GM12878 (cell line): ENCODE data around the gene ZC3H10. TPM values are rescaled to one million over a fixed set of nuclear protein-coding genes. Genes with fewer than 3 reads are reported as not detected.

Experiments used
- BCL11A ChIP-seq: IDR thresholded peaks from 2 replicates; pipeline ENCODE4 v1.6.1; 2011; ENCODE audit warnings: low read depth, low read length
- CBFB ChIP-seq: IDR thresholded peaks from 2 replicates; pipeline ENCODE4 v1.6.1; 2016; ENCODE audit warnings: antibody characterized with exemption, low read depth
- CTCF ChIP-seq, 3 experiments: IDR thresholded peaks in 2 of 3; conservative IDR thresholded peaks in 1 of 3; 2 replicates each; pipeline ENCODE4 v1.5.1; 2011; ENCODE audit warnings: low read depth in 3 of 3, low read length in 3 of 3, mild to moderate bottlenecking in 3 of 3, control low read depth in 2 of 3, moderate library complexity in 2 of 3, inconsistent platforms in 1 of 3, mixed read lengths in 1 of 3; ENCODE audit not compliant: control insufficient read depth in 2 of 3, insufficient read depth in 1 of 3; ENCODE audit errors: extremely low read depth in 1 of 3
- DPF2 ChIP-seq: fragments of 450-650 bp; IDR thresholded peaks from 2 replicates; pipeline ENCODE4 v1.6.1; 2017; ENCODE audit warnings: mild to moderate bottlenecking
- ELK1 ChIP-seq: IDR thresholded peaks from 2 replicates; pipeline ENCODE4 v1.6.1; 2012; ENCODE audit warnings: low read depth, low read length, improper control_type of control experiment
- PML ChIP-seq: IDR thresholded peaks from 2 replicates; pipeline ENCODE4 v1.6.1; 2012; ENCODE audit warnings: low read length, inconsistent platforms
- RB1 ChIP-seq: fragments of 450-650 bp; formaldehyde crosslinking; IDR thresholded peaks from 2 replicates; pipeline ENCODE4 v1.6.1; 2017; ENCODE audit warnings: mild to moderate bottlenecking, borderline replicate concordance
- TAF1 ChIP-seq: IDR thresholded peaks from 2 replicates; pipeline ENCODE4 v1.6.1; 2011; ENCODE audit warnings: mild to moderate bottlenecking, low read depth, low read length, borderline replicate concordance
- polyA plus RNA-seq, 11 experiments: library from polyadenylated mRNA; depleted of rRNA in 4 of 11; unstranded in 6 of 11; stranded (reverse) in 5 of 11; fragments of >200 nt; fragmentation: Nextera tagmentation in 4 of 11; fragmentation: Illumina TruSeq in 1 of 11; extraction: Ambion mirVana in 4 of 11; extraction: Trizol in 1 of 11; gene quantifications; 1 replicate in 1 of 11; 2 replicates in 10 of 11; pipeline versions ENCODE4 v1.2.1 to v1.2.3, GENCODE V29; 2011 to 2016; ENCODE audit warnings: inconsistent platforms in 2 of 11, missing spikeins in 2 of 11, low read depth in 1 of 11
- total RNA-seq, 4 experiments: library from RNA; depleted of rRNA in 3 of 4; stranded (reverse); fragments of >200 nt in 3 of 4; fragmentation: Illumina TruSeq in 1 of 4; extraction: Trizol in 1 of 4; gene quantifications; 2 replicates each; pipeline versions ENCODE4 v1.2.1 to v1.2.3, GENCODE V29; 2013 to 2021

ZC3H10 gene
- total and polyA plus RNA-seq, 10 of the 15 experiments (the other 5 are each of a cell fraction or from before 2014, with no cell fraction given) = 0.56 to 6.4 (median 3.7) TPM

GRCh38 chr12:56129206-56129941 is 11.3 kb downstream of the ZC3H10 start (continued):
- TF ChIP-seq RB1 (no peak), TAF1 (peak; percentile 9; the same call in 1 of the 2 replicates), CBFB (no peak), ELK1 (0 out of 2 replicates have a peak, but pooled peaks have one; percentile 45), CTCF (IDR thresholded peaks at IDR 0.05 in 2 of 3, conservative IDR thresholded peaks at IDR 0.05 in 1 of 3; ENCODE audit: control insufficient read depth in 2 of 3, extremely low read depth in 1 of 3, insufficient read depth in 1 of 3, low read depth in 3 of 3, low read length in 3 of 3) (no peak), PML (no peak), DPF2 (peak; percentile 42; the same call in 1 of the 2 replicates), BCL11A (no peak)
